Right atrium auricular region (tissue), 2 donors: ENCODE results near the gene CHKA. TPM values are rescaled to one million over a fixed set of nuclear protein-coding genes. Genes with fewer than 3 reads are reported as not detected.

ENCODE experiments used
- DNase-seq: peaks from one replicate; pipeline ENCODE4 v3.0.0-alpha.2; 2019; ENCODE audit warnings: low spot score
- H3K27ac ChIP-seq, 2 donors: fragments of 200-600 bp; sonication (generic); 1 replicate in 1 of 2; 2 replicates in 1 of 2; pipeline ENCODE4 v1.5.1; 2016 to 2019
- H3K27me3 ChIP-seq, 2 donors: fragments of 200-600 bp; sonication (generic); one replicate each; pipeline versions ENCODE4 v1.5.1 to v1.6.0; 2017 to 2019
- H3K36me3 ChIP-seq: fragments of 200-600 bp; sonication (generic); one replicate; pipeline ENCODE4 v1.5.1; 2016
- H3K4me1 ChIP-seq, 2 donors: fragments of 200-600 bp; sonication (generic); one replicate each; pipeline versions ENCODE4 v1.5.1 to v1.6.0; 2017 to 2019
- H3K4me3 ChIP-seq, 2 donors: fragments of 200-600 bp; sonication (generic); 1 replicate in 1 of 2; 2 replicates in 1 of 2; pipeline ENCODE4 v1.5.1; 2017 to 2019; ENCODE audit warnings: mild to moderate bottlenecking in 1 of 2, moderate library complexity in 1 of 2
- H3K9me3 ChIP-seq, 2 donors: fragments of 200-600 bp; sonication (generic); one replicate each; pipeline ENCODE4 v1.5.1; 2019
- CTCF ChIP-seq, 2 donors: fragments of 200-600 bp; sonication (generic); IDR thresholded peaks; one replicate each; pipeline ENCODE4 v1.5.1; 2019; ENCODE audit warnings: antibody characterized with exemption in 2 of 2
- total RNA-seq, 2 donors: library from RNA; depleted of rRNA; stranded (reverse); fragments of >200 nt; gene quantifications; one replicate each; pipeline ENCODE4 v1.1.0, GENCODE V29; 2016

CHKA gene
- total RNA-seq, 2 donors from 2014 or later, result 6.1 to 10.3 TPM

DNA sequence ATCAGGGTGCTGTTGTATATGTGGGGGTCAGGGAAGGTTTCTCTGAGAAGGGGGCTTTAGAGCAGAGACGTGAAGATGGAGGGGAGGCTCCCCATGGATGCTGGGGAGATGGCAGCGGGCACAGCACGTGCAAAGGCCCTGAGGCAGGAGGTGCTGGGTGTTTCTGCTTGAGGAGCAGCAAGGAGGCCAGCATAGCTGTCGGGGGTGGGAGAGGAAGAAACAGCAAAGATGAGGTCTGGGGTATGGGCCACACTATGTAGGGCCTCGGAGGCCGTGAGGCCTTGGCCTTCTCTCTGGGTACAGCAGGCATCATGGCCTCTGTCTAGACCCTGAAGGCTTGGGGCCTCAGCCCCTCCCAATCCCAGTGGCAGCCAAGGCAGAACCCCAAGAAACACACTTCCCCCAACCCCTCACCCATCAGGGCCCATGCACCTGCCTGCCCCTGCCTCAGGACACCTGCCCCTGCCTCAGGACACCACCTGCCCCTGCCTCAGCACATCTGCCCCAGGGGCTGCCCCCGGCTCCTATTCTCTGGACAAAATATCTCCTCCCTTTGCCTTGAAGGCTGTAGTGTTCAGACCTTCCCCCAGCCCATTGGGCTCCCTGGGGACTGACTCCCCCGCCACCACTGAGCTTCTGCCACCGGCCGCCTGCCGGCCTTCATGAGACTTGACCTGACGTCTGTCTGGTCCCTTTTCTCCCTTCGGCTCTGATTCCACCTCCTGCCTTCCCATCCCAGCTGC is 104.9 kb downstream of the CHKA start:
- Histone ChIP-seq H3K27ac (no peak overlapping the region), H3K36me3 (no peaks in the 10 kb centered on the region), H3K9me3 (no peaks in the 10 kb centered on the region), H3K4me3 (no peak overlapping the region), H3K27me3 (no peaks in the 10 kb centered on the region), H3K4me1 (peaks cover 0 to 12% of the 10 kb centered on the region in 2 donors)
- TF ChIP-seq CTCF (IDR thresholded peaks at IDR 0.05), result no peak
- DNase-seq, result no peak

DNA sequence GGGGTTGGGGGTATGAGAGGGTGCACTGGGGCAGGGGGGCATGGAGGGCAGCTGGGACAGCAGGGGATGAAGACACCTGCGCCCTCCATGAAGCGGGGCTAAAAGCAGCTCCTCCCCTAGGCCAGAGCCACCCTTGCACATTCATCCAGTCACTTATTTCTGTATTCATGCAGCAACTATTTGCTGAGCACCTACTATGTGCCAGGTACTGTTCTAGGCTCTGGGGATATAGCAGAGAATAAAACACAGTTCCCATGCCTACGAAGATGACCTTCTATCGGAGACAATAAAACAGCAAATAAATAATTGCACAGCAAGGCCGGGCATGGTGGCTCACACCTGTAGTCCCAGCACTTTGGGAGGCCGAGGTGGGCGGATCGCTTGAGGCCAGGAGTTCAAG is 105.7 kb downstream of the CHKA start:
- Histone ChIP-seq H3K4me3 (no peak overlapping the region), H3K27me3 (no peaks in the 10 kb centered on the region), H3K4me1 (peaks cover 0 to 21% of the 10 kb centered on the region in 2 donors), H3K27ac (no peak overlapping the region), H3K36me3 (no peaks in the 10 kb centered on the region), H3K9me3 (no peaks in the 10 kb centered on the region)
- DNase-seq, result no peak
- no peak for TF ChIP-seq CTCF (IDR thresholded peaks at IDR 0.05)

GRCh38 chr11:68014947-68015447 is 106.2 kb downstream of the CHKA start:
- peaks cover 0 to 26% of the 10 kb centered on the region in 2 donors for H3K4me1 ChIP-seq
- H3K36me3 ChIP-seq, result no peaks in the 10 kb centered on the region
- no peak overlapping the region for H3K4me3 ChIP-seq
- DNase-seq, result no peak
- H3K27me3 ChIP-seq, result no peaks in the 10 kb centered on the region
- TF ChIP-seq CTCF (IDR thresholded peaks at IDR 0.05), result no peak
- no peak overlapping the region for H3K27ac ChIP-seq
- no peaks in the 10 kb centered on the region for H3K9me3 ChIP-seq

DNA sequence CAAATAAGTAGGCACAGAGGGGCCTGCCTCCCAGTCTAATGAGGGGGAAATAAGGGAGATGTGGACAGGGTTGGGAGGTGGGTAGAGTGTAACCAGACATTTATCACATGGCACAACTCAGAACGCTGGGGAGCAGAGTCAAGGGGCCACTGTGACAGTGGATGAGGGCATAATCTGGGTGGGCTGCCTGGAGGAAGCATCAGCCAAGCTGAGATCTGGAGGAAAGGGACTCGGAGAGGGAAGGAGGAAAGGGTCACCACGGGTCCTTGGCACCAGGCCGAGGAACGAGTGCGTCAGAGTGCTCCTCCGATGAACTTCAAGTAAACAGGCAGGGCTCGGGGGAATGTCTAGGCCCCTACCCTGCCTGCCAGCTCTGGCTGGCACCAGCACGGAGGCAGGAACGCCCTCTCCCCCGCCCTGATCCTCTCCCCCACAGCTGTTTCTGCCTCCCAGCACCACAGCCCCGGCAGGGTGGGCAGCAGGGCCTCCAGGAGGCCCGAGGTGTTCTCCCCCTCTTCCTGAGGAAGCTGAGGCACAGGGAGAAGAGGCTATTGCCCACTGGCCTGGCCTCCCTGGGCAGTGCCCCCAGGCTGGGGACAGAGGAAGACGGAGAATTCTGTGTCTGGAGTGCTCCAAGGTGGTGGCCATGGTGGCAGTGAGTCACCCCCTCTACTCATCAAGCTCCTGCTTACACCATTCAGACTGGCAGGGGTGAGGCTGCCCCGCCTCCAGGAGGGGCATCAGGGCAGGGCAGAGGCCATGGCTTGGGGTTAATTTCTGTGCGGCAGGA is 106.8 kb downstream of the CHKA start:
- Histone ChIP-seq H3K27ac (no peak overlapping the region), H3K4me1 (peaks cover 0 to 32% of the 10 kb centered on the region in 2 donors), H3K9me3 (no peaks in the 10 kb centered on the region), H3K27me3 (no peaks in the 10 kb centered on the region), H3K36me3 (no peaks in the 10 kb centered on the region), H3K4me3 (no peak overlapping the region)
- no peak for TF ChIP-seq CTCF (IDR thresholded peaks at IDR 0.05)
- DNase-seq, result no peak

- no peak for TF ChIP-seq CTCF (IDR thresholded peaks at IDR 0.05)
- no peaks in the 10 kb centered on the region for H3K9me3 ChIP-seq
- no peaks in the 10 kb centered on the region for H3K36me3 ChIP-seq
- H3K27ac ChIP-seq, result no peak overlapping the region
- H3K4me1 ChIP-seq, result peaks cover 0 to 39% of the 10 kb centered on the region in 2 donors
- no peak for DNase-seq
- H3K27me3 ChIP-seq, result no peaks in the 10 kb centered on the region
- H3K4me3 ChIP-seq, result no peak overlapping the region
These were observed 107.5 kb downstream of the CHKA start for GRCh38 chr11:68013611-68014156.
